ENCODE measurements around the gene RASSF3. TPM values are rescaled to one million over a fixed set of nuclear protein-coding genes. Genes with fewer than 3 reads are reported as not detected.

The RASSF3 gene
- total and polyA plus RNA-seq, 2 of the 13 experiments (the other 11 are each of a cell fraction or from before 2014, with no cell fraction given), result 15.5 to 16.0 TPM

- TF ChIP-seq, protein P1, sequence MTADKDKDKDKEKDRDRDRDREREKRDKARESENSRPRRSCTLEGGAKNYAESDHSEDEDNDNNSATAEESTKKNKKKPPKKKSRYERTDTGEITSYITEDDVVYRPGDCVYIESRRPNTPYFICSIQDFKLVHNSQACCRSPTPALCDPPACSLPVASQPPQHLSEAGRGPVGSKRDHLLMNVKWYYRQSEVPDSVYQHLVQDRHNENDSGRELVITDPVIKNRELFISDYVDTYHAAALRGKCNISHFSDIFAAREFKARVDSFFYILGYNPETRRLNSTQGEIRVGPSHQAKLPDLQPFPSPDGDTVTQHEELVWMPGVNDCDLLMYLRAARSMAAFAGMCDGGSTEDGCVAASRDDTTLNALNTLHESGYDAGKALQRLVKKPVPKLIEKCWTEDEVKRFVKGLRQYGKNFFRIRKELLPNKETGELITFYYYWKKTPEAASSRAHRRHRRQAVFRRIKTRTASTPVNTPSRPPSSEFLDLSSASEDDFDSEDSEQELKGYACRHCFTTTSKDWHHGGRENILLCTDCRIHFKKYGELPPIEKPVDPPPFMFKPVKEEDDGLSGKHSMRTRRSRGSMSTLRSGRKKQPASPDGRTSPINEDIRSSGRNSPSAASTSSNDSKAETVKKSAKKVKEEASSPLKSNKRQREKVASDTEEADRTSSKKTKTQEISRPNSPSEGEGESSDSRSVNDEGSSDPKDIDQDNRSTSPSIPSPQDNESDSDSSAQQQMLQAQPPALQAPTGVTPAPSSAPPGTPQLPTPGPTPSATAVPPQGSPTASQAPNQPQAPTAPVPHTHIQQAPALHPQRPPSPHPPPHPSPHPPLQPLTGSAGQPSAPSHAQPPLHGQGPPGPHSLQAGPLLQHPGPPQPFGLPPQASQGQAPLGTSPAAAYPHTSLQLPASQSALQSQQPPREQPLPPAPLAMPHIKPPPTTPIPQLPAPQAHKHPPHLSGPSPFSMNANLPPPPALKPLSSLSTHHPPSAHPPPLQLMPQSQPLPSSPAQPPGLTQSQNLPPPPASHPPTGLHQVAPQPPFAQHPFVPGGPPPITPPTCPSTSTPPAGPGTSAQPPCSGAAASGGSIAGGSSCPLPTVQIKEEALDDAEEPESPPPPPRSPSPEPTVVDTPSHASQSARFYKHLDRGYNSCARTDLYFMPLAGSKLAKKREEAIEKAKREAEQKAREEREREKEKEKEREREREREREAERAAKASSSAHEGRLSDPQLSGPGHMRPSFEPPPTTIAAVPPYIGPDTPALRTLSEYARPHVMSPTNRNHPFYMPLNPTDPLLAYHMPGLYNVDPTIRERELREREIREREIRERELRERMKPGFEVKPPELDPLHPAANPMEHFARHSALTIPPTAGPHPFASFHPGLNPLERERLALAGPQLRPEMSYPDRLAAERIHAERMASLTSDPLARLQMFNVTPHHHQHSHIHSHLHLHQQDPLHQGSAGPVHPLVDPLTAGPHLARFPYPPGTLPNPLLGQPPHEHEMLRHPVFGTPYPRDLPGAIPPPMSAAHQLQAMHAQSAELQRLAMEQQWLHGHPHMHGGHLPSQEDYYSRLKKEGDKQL (CRISPR knock-in tag; IDR thresholded peaks at IDR 0.05; ENCODE audit: low read depth), result no peak
- TF ChIP-seq ZNF180 (CRISPR knock-in tag; IDR thresholded peaks at IDR 0.05; ENCODE audit: borderline replicate concordance, low read depth) (no peak), EP300 (IDR thresholded peaks at IDR 0.05; ENCODE audit: low read depth in 2 of 2, low read length in 2 of 2) (0 out of 4 replicates have a peak, but pooled peaks of 1 of the 2 experiments have one; percentile 10), EP300 (CRISPR knock-in tag; IDR thresholded peaks at IDR 0.05; ENCODE audit: borderline replicate concordance) (no peak), ZNF224 (CRISPR knock-in tag; IDR thresholded peaks at IDR 0.05) (no peak), TAF1 (CRISPR knock-in tag; IDR thresholded peaks at IDR 0.05) (no peak), HDAC2 (CRISPR knock-in tag; IDR thresholded peaks at IDR 0.05) (no peak), SP140L (CRISPR knock-in tag; IDR thresholded peaks at IDR 0.05; ENCODE audit: borderline replicate concordance) (no peak), ZNF709 (CRISPR knock-in tag; IDR thresholded peaks at IDR 0.05) (no peak), FOSL1 (CRISPR knock-in tag; IDR thresholded peaks at IDR 0.05; ENCODE audit: borderline replicate concordance) (no peak), FOXK1 (CRISPR knock-in tag; IDR thresholded peaks at IDR 0.05; ENCODE audit: borderline replicate concordance, low read depth) (no peak), TRAFD1 (CRISPR knock-in tag; IDR thresholded peaks at IDR 0.05; ENCODE audit: borderline replicate concordance) (no peak), GATAD2A (CRISPR knock-in tag; IDR thresholded peaks at IDR 0.05) (no peak), ZFP36L2 (CRISPR knock-in tag; IDR thresholded peaks at IDR 0.05) (no peak)
- TF ChIP-seq, protein P2, sequence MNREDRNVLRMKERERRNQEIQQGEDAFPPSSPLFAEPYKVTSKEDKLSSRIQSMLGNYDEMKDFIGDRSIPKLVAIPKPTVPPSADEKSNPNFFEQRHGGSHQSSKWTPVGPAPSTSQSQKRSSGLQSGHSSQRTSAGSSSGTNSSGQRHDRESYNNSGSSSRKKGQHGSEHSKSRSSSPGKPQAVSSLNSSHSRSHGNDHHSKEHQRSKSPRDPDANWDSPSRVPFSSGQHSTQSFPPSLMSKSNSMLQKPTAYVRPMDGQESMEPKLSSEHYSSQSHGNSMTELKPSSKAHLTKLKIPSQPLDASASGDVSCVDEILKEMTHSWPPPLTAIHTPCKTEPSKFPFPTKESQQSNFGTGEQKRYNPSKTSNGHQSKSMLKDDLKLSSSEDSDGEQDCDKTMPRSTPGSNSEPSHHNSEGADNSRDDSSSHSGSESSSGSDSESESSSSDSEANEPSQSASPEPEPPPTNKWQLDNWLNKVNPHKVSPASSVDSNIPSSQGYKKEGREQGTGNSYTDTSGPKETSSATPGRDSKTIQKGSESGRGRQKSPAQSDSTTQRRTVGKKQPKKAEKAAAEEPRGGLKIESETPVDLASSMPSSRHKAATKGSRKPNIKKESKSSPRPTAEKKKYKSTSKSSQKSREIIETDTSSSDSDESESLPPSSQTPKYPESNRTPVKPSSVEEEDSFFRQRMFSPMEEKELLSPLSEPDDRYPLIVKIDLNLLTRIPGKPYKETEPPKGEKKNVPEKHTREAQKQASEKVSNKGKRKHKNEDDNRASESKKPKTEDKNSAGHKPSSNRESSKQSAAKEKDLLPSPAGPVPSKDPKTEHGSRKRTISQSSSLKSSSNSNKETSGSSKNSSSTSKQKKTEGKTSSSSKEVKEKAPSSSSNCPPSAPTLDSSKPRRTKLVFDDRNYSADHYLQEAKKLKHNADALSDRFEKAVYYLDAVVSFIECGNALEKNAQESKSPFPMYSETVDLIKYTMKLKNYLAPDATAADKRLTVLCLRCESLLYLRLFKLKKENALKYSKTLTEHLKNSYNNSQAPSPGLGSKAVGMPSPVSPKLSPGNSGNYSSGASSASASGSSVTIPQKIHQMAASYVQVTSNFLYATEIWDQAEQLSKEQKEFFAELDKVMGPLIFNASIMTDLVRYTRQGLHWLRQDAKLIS (CRISPR knock-in tag; IDR thresholded peaks at IDR 0.05), result no peak
Measured at GRCh38 chr12:64635356-64635998, 25.2 kb downstream of the RASSF3 start (continued).

Data from HepG2 (cell line).